ENCODE data around the gene HGS. TPM values are rescaled to one million over a fixed set of nuclear protein-coding genes. Genes with fewer than 3 reads are reported as not detected.

The HGS gene
- total and polyA plus RNA-seq, 2 of the 13 experiments (the other 11 are each of a cell fraction or from before 2014, with no cell fraction given): 73.3 to 78.1 TPM

- TF ChIP-seq STAT6 (CRISPR knock-in tag; IDR thresholded peaks at IDR 0.05; ENCODE audit: borderline replicate concordance): no peak
- TF ChIP-seq ZNF547 (CRISPR knock-in tag; IDR thresholded peaks at IDR 0.05): peak; percentile 63; the same call in 1 of the 2 replicates
- peak; percentile 90 for TF ChIP-seq ZNF607 (CRISPR knock-in tag; IDR thresholded peaks at IDR 0.05; ENCODE audit: borderline replicate concordance)
- TF ChIP-seq ATF2 (CRISPR knock-in tag; IDR thresholded peaks at IDR 0.05): 0 out of 2 replicates have a peak, but pooled peaks have one; percentile 16
- TF ChIP-seq ZNF292 (CRISPR knock-in tag; IDR thresholded peaks at IDR 0.05; ENCODE audit: borderline replicate concordance, low read depth): peak; percentile 42; the same call in 1 of the 2 replicates
- TF ChIP-seq MZF1 (CRISPR knock-in tag; IDR thresholded peaks at IDR 0.05; ENCODE audit: borderline replicate concordance): no peak
- no peak for TF ChIP-seq CHD4 (IDR thresholded peaks at IDR 0.05; ENCODE audit: borderline replicate concordance, low read length)
- no peak for TF ChIP-seq ZSCAN29 (CRISPR knock-in tag; conservative IDR thresholded peaks at IDR 0.05)
- 0 out of 2 replicates have a peak, but pooled peaks have one; percentile 10 for TF ChIP-seq MYC (CRISPR knock-in tag; IDR thresholded peaks at IDR 0.05; ENCODE audit: borderline replicate concordance)
- TF ChIP-seq ZNF44 (CRISPR knock-in tag; IDR thresholded peaks at IDR 0.05): no peak
- TF ChIP-seq ZNF563 (CRISPR knock-in tag; IDR thresholded peaks at IDR 0.05): 0 out of 2 replicates have a peak, but pooled peaks have one; percentile 8
- no peak for TF ChIP-seq BATF2 (CRISPR knock-in tag; IDR thresholded peaks at IDR 0.05)
- TF ChIP-seq CBX2 (IDR thresholded peaks at IDR 0.05; ENCODE audit: low read depth, low read length): no peak
- no peak for TF ChIP-seq CBX2 (CRISPR knock-in tag; IDR thresholded peaks at IDR 0.05; ENCODE audit: low read depth)
- TF ChIP-seq SP1 (IDR thresholded peaks at IDR 0.05): no peak
- TF ChIP-seq SP1 (CRISPR knock-in tag; IDR thresholded peaks at IDR 0.05): no peak
- no peak for TF ChIP-seq FOSL1 (CRISPR knock-in tag; IDR thresholded peaks at IDR 0.05; ENCODE audit: borderline replicate concordance)
- TF ChIP-seq RFXAP (CRISPR knock-in tag; IDR thresholded peaks at IDR 0.05; ENCODE audit: borderline replicate concordance): no peak
- no peak for TF ChIP-seq PRDM4 (CRISPR knock-in tag; IDR thresholded peaks at IDR 0.05; ENCODE audit: borderline replicate concordance)
- TF ChIP-seq ZNF691 (CRISPR knock-in tag; IDR thresholded peaks at IDR 0.05; ENCODE audit: borderline replicate concordance, low read depth): 0 out of 2 replicates have a peak, but pooled peaks have one; percentile 57
- TF ChIP-seq IKZF4 (CRISPR knock-in tag; IDR thresholded peaks at IDR 0.05; ENCODE audit: borderline replicate concordance, low read depth, not compliant biosample characterization): no peak
These were observed 28.3 kb upstream of the HGS start (continued) for GRCh38 chr17:81655378-81656117.
